HG02943 (cell line): ENCODE results near the gene SUN3.
A peak's percentile ranks its signal among the peaks of the same experiment; 100 is the strongest.
"Not testable (repeated sequence)": the region's sequence is repeated elsewhere in the genome, so short reads cannot be mapped to it uniquely, and the experiment has no call there.

ENCODE experiments used
- ATAC-seq: cut with Tn5 transposase; IDR thresholded peaks from one replicate; pipeline ENCODE4 v1.9.1; 2021; ENCODE audit warnings: mild to moderate bottlenecking, low read depth, moderate library complexity; ENCODE audit not compliant: unreplicated experiment

The SUN3 gene

GRCh38 chr7:48033922-48034321, 5.0 kb upstream of the SUN3 start:
- no peak for ATAC-seq

GRCh38 chr7:48031111-48031510, 2.2 kb upstream of the SUN3 start:
- ATAC-seq = no peak

GRCh38 chr7:48025624-48026023, 3.3 kb downstream of the SUN3 start:
- ATAC-seq = no peak

- no peak for ATAC-seq
Observed at GRCh38 chr7:48017674-48018073, 11.2 kb downstream of the SUN3 start.

DNA sequence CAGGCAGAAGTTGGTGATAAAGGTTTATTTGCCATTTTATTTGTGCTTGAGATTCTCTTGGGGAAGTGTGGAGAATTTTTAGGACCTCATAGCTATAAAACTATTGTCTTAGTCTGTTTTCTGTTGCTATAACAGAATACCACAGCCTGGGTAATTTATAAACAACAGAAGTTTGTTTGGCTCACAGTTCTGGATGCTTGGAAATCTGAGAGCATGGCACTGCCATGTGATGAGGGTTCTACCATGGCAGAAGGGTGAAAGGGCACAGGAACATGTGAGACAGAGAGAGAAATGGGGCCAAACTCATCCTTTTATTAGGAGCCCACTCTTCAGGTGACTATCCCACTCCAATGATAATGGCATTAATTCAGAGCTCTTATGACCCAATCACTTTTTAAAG, 12.3 kb downstream of the SUN3 start:
- no peak for ATAC-seq

DNA sequence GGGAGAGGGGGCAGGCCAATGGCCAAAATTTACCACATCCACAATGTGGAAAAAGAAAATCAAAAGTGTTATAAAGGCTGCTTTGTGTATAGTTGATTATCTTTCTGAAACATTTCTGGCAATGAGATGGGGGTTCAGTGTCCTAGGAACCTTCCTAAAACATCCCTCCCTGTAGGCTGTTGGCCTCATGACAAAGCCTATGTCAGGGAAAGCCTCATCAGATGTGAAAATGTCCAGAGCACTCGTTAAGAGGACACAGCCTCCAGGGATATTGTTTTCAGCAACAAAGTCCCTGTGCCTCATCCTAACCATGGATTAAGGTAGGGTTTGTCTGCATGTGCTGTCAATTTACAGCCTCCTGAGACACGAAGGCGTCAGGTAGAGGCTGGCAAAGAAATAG, 17.0 kb downstream of the SUN3 start:
- no peak for ATAC-seq

- no peak for ATAC-seq
Observed at GRCh38 chr7:48011323-48011722, 17.6 kb downstream of the SUN3 start.

GRCh38 chr7:48009954-48010353, 19.0 kb downstream of the SUN3 start:
- ATAC-seq = no peak

DNA sequence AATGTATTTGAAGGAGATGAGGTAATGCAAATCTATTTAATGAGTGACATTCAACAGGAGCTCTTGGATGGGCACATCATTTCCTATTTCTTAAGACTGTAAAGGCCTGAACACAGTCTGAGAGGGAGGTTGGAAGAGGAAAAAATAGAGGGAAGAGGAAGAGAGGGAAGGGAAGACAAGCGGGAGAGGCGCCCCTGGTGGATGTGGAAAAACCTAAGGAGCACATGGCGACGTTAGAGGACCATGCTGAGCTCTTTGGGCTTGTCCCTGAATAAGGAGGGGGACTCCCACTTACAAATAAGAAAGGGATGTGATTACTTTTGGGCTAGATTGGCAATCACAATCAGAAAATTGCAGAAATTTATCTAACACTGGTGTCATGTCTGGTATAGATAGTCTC, 19.6 kb downstream of the SUN3 start:
- ATAC-seq = no peak

DNA sequence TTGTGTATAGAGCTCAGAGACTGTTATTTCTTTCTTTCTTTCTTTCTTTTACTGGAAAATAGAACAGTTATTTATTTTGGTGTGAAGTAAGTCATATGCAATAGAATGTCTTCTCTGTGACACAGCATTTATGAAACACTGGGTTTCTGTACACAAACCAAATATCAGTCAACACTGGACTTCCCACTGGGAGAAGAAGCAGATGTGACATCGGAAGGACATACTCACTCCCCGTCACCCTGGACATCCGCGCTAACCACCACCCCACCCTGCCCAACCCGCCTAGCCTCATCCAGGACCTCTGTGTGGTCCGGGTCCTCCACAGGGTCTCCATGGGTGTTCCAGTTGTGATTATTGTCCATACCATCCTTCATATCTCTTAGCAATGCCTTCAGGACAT, 22.0 kb downstream of the SUN3 start:
- no peak for ATAC-seq

DNA sequence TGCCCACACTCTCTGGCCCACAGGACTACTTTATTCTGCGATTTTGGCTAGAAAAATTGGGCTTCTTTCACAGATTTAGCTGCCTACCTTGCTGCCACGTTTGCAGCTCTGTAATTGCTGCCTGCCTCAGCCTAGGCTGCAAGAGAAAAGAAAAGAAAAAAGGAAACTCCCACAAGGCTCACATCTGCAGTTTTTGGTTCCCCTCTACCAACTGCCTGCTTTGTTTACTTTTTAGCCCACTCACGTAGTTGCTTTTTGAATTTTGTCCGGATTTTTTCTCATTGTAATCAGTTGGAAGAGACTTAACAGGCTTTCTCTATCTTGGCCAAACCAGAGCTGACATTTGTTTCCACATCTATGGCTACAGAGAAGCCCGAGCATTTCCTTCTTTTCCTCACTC, 24.3 kb downstream of the SUN3 start:
- no peak for ATAC-seq

DNA sequence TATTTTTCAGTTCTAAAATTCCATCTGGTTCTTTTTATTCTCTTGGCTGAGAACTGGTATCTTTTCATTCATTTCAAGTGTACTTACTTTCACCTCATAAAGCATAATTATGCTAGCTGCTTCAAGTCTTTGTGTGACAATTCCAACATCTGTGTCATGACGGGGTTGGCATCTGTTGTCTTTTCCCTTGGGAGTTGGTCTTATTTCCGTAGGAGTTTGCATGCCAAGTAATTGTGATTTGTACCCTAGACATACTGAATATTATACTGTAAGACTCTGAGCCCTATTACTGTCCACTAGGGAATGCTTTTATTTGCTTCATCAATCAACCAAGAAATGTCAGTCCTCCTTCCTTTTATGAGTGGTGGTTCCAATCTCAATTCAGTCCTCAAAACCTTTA, 24.9 kb downstream of the SUN3 start:
- no peak for ATAC-seq

DNA sequence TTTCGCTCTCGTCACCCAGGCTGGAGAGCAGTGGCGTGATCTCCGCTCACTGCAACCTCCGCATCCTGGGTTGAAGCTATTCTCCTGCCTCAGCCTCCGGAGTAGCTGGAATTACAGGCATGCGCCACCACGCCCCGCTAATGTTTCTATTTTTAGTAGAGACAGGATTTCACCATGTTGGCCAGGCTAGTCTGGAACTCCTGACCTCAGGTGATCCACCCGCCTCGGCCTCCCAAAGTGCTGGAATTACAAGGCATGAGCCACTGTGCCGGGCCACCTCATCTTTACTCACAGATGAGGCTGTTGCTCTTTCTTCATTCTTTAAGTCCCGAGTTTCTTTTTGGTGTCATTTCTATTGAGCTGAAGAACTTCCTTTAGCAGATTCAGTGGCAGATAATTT, 28.7 kb downstream of the SUN3 start:
- ATAC-seq = not testable (repeated sequence)

DNA sequence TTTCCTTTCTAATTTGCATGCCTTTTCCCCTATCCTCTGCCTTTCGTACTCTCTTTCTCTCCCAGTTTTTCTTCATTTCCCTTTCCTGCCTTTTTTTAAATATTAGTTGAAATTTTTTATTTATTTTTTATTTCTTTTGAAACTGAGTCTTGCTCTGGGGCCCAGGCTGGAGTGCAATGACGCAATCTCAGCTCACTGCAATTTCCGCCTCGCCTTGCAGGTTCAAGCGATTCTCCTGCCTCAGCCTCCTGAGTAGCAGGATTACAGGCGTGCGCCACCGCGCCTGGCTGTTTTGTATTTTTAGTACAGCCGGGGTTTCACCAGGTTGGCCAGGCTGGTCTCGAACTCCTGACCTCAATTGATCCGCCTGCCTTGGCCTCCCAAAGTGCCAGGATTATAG, 29.5 kb downstream of the SUN3 start:
- no peak for ATAC-seq

DNA sequence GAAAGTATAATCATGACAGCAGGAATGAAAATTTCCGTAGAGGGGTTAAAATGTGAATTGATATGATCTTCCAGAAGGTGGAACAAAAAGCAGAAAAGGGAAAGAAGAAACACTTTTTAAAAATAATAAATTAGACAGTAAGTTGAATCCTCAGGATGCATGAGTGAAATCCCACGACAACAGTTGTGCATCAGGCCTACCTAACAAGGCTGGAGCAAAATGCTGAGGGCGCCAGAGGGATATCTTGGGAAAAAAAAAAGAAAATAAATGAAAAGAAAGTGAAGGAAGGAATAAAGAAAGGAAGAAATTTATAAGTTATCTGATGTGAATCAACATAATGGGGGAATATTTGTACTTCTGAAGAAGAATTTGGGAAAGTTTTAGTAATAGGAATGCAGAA, 36.5 kb downstream of the SUN3 start:
- ATAC-seq = no peak

- ATAC-seq = peak; percentile 99
Observed at GRCh38 chr7:47991741-47992311, 37.1 kb downstream of the SUN3 start.

GRCh38 chr7:47991270-47991669, 37.6 kb downstream of the SUN3 start:
- ATAC-seq = no peak

- no peak for ATAC-seq
Observed at GRCh38 chr7:47990592-47990991, 38.3 kb downstream of the SUN3 start.

- ATAC-seq = not testable (repeated sequence)
Observed at GRCh38 chr7:47989607-47990400, 39.1 kb downstream of the SUN3 start.

DNA sequence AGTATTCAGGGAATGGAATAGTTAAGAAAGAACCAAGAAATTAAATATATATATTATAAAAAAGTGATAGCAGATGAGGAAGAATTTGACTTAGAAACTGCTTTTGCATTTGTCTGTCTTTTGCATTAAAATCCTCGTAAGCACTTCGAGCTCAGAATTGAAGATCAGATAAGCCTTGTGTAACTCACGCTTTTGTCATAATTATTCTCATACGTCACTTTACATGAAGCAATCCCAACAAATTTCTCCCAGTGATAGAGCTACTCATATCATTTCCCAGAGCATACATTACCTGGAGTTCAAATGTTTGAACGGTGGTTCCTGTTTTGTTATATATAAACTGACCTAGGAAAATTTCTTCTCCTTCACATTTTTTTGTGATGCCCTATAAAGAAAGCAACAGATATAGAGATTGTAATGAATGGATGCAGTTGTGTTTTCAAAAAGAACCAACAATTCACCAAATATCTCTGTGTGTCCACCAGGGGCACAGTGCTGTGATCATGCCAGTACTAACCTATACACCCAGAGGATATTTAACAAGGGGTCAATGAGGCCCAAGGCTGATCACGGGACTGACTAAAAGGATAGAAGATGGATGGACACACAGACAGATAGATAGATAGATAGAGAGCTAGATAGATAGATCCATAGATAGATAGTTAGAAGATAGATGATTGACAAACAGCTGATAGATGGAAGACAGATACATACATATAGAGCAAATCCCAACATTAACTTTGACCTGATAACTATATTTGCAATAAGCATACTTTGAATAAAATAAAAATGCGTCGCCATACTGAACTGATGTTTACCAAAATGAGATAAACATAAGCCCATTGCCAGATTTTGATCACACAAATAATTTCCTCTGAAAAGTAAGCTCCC, 40.2 kb downstream of the SUN3 start:
- ATAC-seq = no peak

DNA sequence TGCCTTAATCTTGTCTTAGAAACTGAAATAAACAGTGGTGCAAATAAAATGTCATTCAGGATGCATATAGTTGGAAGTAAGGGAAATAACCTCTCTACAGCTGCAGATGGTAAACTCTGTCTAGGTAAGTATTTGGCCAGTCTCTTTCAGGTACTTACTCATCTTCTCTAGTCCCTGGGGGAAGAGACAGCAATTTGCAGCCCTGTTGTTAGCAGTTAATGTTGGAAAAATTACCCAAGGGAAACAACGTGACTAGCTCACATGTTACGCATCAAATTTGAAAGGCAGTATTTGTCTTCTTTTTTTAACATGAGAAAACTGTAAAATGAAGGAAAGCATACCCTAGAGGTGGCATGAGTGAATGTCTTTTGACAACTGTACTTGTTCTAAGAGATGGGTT, 46.3 kb downstream of the SUN3 start:
- ATAC-seq = no peak
